HepG2 (cell line): ENCODE results near the gene ALKBH5. TPM values are rescaled to one million over a fixed set of nuclear protein-coding genes. Genes with fewer than 3 reads are reported as not detected.

Experiments
- CEBPZ ChIP-seq: IDR thresholded peaks from 2 replicates; pipeline ENCODE4 v1.6.1; 2012; ENCODE audit warnings: low read length, improper control_type of control experiment
- CENPT ChIP-seq: sonication (generic); formaldehyde crosslinking; IDR thresholded peaks from 2 replicates; pipeline ENCODE4 v1.8.0; 2022; ENCODE audit warnings: low read depth, mild to moderate bottlenecking, moderate library complexity, missing genetic modification reagents
- E2F5 ChIP-seq: sonication (generic); formaldehyde crosslinking; conservative IDR thresholded peaks from 2 replicates; pipeline ENCODE4 v1.4.0; 2020; ENCODE audit warnings: missing genetic modification reagents
- MTA1 ChIP-seq: sonication (generic); formaldehyde crosslinking; IDR thresholded peaks from 2 replicates; pipeline ENCODE4 v1.4.0; 2020; ENCODE audit warnings: missing genetic modification reagents, mild to moderate bottlenecking, borderline replicate concordance
- NPAS2 ChIP-seq: sonication (generic); formaldehyde crosslinking; IDR thresholded peaks from 2 replicates; pipeline ENCODE4 v1.8.0; 2022; ENCODE audit warnings: mild to moderate bottlenecking, missing genetic modification reagents, borderline replicate concordance
- SNAPC4 ChIP-seq: sonication (generic); formaldehyde crosslinking; IDR thresholded peaks from 2 replicates; pipeline ENCODE4 v1.4.0; 2020; ENCODE audit warnings: mild to moderate bottlenecking, missing genetic modification reagents
- XBP1 ChIP-seq: sonication (generic); formaldehyde crosslinking; IDR thresholded peaks from 2 replicates; pipeline ENCODE4 v1.5.0; 2020; ENCODE audit warnings: missing genetic modification reagents
- ZNF263 ChIP-seq: sonication (generic); formaldehyde crosslinking; IDR thresholded peaks from 2 replicates; pipeline ENCODE4 v1.4.0; 2020; ENCODE audit warnings: missing genetic modification reagents
- ZNF782 ChIP-seq: sonication (generic); formaldehyde crosslinking; IDR thresholded peaks from 2 replicates; pipeline ENCODE4 v1.4.0; 2020; ENCODE audit warnings: missing genetic modification reagents, mild to moderate bottlenecking, borderline replicate concordance
- polyA plus RNA-seq, 8 experiments: library from polyadenylated mRNA; depleted of rRNA in 3 of 8; stranded (reverse) in 7 of 8; unstranded in 1 of 8; fragments of >200 nt; fragmentation: Illumina TruSeq in 4 of 8; extraction: Trizol in 4 of 8; gene quantifications; 2 replicates each; pipeline versions ENCODE4 v1.2.1 to v1.2.3, GENCODE V29; 2011 to 2016; ENCODE audit warnings: low read depth in 4 of 8, missing spikeins in 1 of 8, mixed read lengths in 1 of 8; ENCODE audit not compliant: insufficient read depth in 1 of 8
- total RNA-seq, 5 experiments: library from RNA; depleted of rRNA; stranded (reverse); fragments of >200 nt; fragmentation: Illumina TruSeq; extraction: Trizol; gene quantifications; 2 replicates each; pipeline ENCODE4 v1.2.3, GENCODE V29; 2016; ENCODE audit warnings: low read depth in 1 of 5
- TF ChIP-seq, protein P1 (sequence below): sonication (generic); formaldehyde crosslinking; IDR thresholded peaks from 2 replicates; pipeline ENCODE4 v1.4.0; 2020; ENCODE audit warnings: mild to moderate bottlenecking, missing genetic modification reagents

The ALKBH5 gene
- total and polyA plus RNA-seq, 2 of the 13 experiments (the other 11 are each of a cell fraction or from before 2014, with no cell fraction given) = 68.9 to 76.9 TPM

GRCh38 chr17:18138065-18138749, 45.4 kb upstream of the ALKBH5 start (continued):
- no peak for TF ChIP-seq SNAPC4
- no peak for TF ChIP-seq XBP1
- peak; percentile 74; the same call in 1 of the 2 replicates for TF ChIP-seq MTA1 (CRISPR knock-in tag)
- TF ChIP-seq ZNF263 (CRISPR knock-in tag) = peak; percentile 36; the same call in 1 of the 2 replicates
- no peak for TF ChIP-seq ZNF782 (CRISPR knock-in tag)
- no peak for TF ChIP-seq E2F5
- TF ChIP-seq NPAS2 (CRISPR knock-in tag) = no peak
- TF ChIP-seq, protein P1, sequence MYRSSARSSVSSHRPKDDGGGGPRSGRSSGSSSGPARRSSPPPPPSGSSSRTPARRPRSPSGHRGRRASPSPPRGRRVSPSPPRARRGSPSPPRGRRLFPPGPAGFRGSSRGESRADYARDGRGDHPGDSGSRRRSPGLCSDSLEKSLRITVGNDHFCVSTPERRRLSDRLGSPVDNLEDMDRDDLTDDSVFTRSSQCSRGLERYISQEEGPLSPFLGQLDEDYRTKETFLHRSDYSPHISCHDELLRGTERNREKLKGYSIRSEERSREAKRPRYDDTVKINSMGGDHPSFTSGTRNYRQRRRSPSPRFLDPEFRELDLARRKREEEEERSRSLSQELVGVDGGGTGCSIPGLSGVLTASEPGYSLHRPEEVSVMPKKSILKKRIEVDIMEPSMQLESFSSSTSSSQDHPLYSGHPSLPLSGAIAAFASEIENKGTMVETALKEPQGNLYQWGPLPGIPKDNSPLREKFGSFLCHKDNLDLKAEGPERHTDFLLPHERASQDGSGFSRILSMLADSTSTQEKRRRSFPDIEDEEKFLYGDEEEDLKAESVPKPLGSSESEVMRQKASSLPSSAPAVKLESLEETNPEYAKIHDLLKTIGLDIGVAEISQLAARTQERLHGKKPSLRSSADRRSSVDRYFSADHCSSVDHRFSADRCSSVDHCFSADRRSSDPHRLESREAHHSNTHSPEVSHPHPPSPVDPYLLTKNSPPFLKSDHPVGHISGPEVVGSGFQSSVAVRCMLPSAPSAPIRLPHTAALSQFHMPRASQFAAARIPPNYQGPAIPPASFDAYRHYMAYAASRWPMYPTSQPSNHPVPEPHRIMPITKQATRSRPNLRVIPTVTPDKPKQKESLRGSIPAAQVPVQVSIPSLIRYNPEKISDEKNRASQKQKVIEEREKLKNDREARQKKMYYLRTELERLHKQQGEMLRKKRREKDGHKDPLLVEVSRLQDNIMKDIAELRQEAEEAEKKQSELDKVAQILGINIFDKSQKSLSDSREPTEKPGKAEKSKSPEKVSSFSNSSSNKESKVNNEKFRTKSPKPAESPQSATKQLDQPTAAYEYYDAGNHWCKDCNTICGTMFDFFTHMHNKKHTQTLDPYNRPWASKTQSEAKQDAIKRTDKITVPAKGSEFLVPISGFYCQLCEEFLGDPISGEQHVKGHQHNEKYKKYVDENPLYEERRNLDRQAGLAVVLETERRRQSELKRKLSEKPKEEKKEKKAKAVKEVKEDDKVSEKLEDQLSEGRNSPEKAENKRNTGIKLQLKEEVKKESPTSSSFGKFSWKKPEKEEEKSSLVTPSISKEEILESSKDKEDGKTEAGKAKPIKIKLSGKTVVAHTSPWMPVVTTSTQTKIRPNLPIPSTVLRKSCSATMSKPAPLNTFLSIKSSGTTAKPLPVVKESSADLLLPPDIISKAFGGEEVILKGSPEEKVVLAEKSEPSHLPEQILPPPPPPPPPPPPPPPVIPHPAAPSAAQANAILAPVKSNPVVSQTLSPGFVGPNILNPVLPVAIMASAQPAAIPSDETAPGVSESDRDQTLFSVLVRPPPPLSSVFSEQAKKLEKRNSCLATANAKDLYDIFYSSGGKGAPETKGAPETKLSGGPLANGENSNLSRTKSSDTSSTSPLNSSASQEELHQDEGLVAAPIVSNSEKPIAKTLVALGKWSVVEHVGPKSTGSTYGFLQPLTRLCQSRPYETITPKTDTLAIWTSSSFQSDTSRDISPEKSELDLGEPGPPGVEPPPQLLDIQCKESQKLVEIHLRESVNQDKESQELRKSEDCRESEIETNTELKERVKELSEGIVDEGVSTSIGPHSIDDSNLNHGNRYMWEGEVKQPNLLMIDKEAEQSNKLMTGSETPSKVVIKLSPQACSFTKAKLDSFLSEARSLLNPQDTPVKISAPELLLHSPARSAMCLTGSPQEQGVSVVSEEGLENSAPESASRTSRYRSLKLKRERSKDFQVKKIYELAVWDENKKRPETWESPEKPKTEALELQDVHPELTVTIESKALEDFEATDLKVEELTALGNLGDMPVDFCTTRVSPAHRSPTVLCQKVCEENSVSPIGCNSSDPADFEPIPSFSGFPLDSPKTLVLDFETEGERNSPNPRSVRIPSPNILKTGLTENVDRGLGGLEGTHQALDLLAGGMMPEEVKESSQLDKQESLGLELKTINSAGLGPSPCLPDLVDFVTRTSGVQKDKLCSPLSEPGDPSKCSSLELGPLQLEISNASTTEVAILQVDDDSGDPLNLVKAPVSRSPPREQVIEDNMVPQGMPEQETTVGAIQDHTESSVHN (CRISPR knock-in tag) = no peak
- TF ChIP-seq CEBPZ = no peak
- TF ChIP-seq CENPT (CRISPR knock-in tag) = no peak
